K562 (cell line): ENCODE measurements around the gene CACNA2D4. TPM values are rescaled to one million over a fixed set of nuclear protein-coding genes. Genes with fewer than 3 reads are reported as not detected.

Experiments
- ATAC-seq: fragments of 200-7000 bp; cut with Tn5 transposase; 3 replicates; pipeline ENCODE4 v1.9.1; 2020; ENCODE audit warnings: moderate library complexity
- BruUV-seq: library from RNA; stranded (reverse); fragments of 400-500 nt; replicated peaks from 2 replicates; lab custom pipeline; 2021; lab: Mats Ljungman, UMichigan
- CTCF ChIA-PET: fragments of 300-600 bp; formaldehyde crosslinking; extraction: SDS; loops from one replicate; lab custom pipeline; 2021; ENCODE audit warnings: low intra/inter-chr PET ratio; lab: Yijun Ruan, JAX
- POLR2A ChIA-PET: fragments of 300-600, 350-650 bp; sonication (Branson Sonifier 250); formaldehyde crosslinking; extraction: SDS; loops from one replicate; lab custom pipeline; 2021; ENCODE audit warnings: antibody characterized with exemption, inconsistent platforms; lab: Yijun Ruan, JAX
- DNase-seq, 4 experiments: peaks; one replicate each; pipeline versions ENCODE4 v3.0.0 to v3.0.0-alpha.2; 2011 to 2018; ENCODE audit warnings: low spot score in 3 of 4, mixed read lengths in 3 of 4; ENCODE audit errors: extremely low read depth in 1 of 4
- FAIRE-seq: peaks from 2 replicates; lab custom pipeline; 2011; peaks lifted over from hg19 to GRCh38; lab: Jason Lieb, UNC
- H2AFZ ChIP-seq: 2 replicates; pipeline ENCODE4 v1.6.0; 2011; ENCODE audit warnings: low read depth, low read length, control low read depth, inconsistent platforms
- H3K27ac ChIP-seq: fragments of 200-600 bp; 3 replicates; pipeline ENCODE4 v1.8.0; 2011; ENCODE audit warnings: low read depth, mild to moderate bottlenecking, control low read depth, inconsistent platforms, low read length, moderate library complexity, mixed read lengths; ENCODE audit errors: extremely low read depth
- H3K27me3 ChIP-seq, 2 experiments: fragments of 300-600 bp in 1 of 2; 2 replicates in 1 of 2; 3 replicates in 1 of 2; pipeline versions ENCODE4 v1.6.0 to v1.8.0; 2011; ENCODE audit warnings: inconsistent platforms in 2 of 2, low read length in 2 of 2, mild to moderate bottlenecking in 1 of 2, mixed read lengths in 1 of 2, moderate library complexity in 1 of 2; ENCODE audit not compliant: control insufficient read depth in 2 of 2, insufficient read depth in 2 of 2
- H3K36me3 ChIP-seq: fragments of 300-600 bp; 3 replicates; pipeline ENCODE4 v1.8.0; 2011; ENCODE audit warnings: mild to moderate bottlenecking, low read length, inconsistent platforms; ENCODE audit not compliant: control insufficient read depth, insufficient read depth
- H3K4me1 ChIP-seq, 2 experiments: fragments of 200-600 bp in 1 of 2; replicated peaks in 1 of 2; 2 replicates in 1 of 2; 3 replicates in 1 of 2; pipeline versions ENCODE4 v1.5.1 to v1.8.0; 2011; ENCODE audit warnings: inconsistent platforms in 2 of 2, low read length in 2 of 2, mild to moderate bottlenecking in 1 of 2, mixed read lengths in 1 of 2, moderate library complexity in 1 of 2; ENCODE audit not compliant: control insufficient read depth in 2 of 2, insufficient read depth in 2 of 2
- H3K4me2 ChIP-seq: 2 replicates; pipeline ENCODE4 v1.6.1; 2011; ENCODE audit warnings: low read length, control low read depth, inconsistent platforms, mixed read lengths; ENCODE audit not compliant: insufficient read depth
- H3K4me3 ChIP-seq: fragments of 200-600 bp; sonication (generic), shearing (Covaris generic); 2 replicates; pipeline ENCODE4 v1.5.1; 2016; ENCODE audit warnings: control low read depth, inconsistent platforms
- H3K79me2 ChIP-seq: fragments of 200-600 bp; 3 replicates; pipeline ENCODE4 v1.8.0; 2011; ENCODE audit warnings: low read length, inconsistent platforms; ENCODE audit not compliant: control insufficient read depth, insufficient read depth
- H3K9ac ChIP-seq, 2 experiments: 2 replicates each; pipeline versions ENCODE4 v1.6.0 to v1.6.1; 2011; ENCODE audit warnings: low read depth in 2 of 2, low read length in 2 of 2, control low read depth in 1 of 2, inconsistent platforms in 1 of 2, mild to moderate bottlenecking in 1 of 2, mixed read lengths in 1 of 2; ENCODE audit not compliant: insufficient read depth in 1 of 2
- H3K9me1 ChIP-seq: one replicate; pipeline ENCODE4 v1.6.0; 2011; ENCODE audit warnings: inconsistent platforms, mild to moderate bottlenecking, low read length, moderate library complexity; ENCODE audit not compliant: control insufficient read depth, insufficient read depth
- H3K9me3 ChIP-seq: replicated peaks from 2 replicates; pipeline ENCODE4 v1.5.1; 2011; ENCODE audit warnings: low read depth, low read length, inconsistent platforms; ENCODE audit not compliant: control insufficient read depth, insufficient read depth
- H4K20me1 ChIP-seq: replicated peaks from 2 replicates; pipeline ENCODE4 v1.6.1; 2011; ENCODE audit warnings: low read length, inconsistent platforms, mixed read lengths; ENCODE audit not compliant: control insufficient read depth, insufficient read depth
- CCAR2 ChIP-seq: fragments of 200-400 bp; formaldehyde crosslinking; IDR thresholded peaks from 2 replicates; pipeline ENCODE4 v1.6.1; 2017; ENCODE audit warnings: mild to moderate bottlenecking, low read depth, low read length
- CHD2 ChIP-seq: IDR thresholded peaks from 2 replicates; pipeline ENCODE4 v1.6.1; 2011; ENCODE audit warnings: low read depth, low read length
- MCM7 ChIP-seq, 2 experiments: fragments of 450-650 bp; IDR thresholded peaks; 2 replicates each; pipeline ENCODE4 v1.6.1; 2016 to 2018
- NFIC ChIP-seq: fragments of 450-650 bp; IDR thresholded peaks from 2 replicates; pipeline ENCODE4 v1.6.1; 2017; ENCODE audit warnings: mild to moderate bottlenecking, inconsistent platforms
- RFX1 ChIP-seq: fragments of 450-650 bp; IDR thresholded peaks from 2 replicates; pipeline ENCODE4 v1.6.1; 2016; ENCODE audit warnings: mild to moderate bottlenecking, moderate library complexity
- WGBS: fragments of 100-300 bp; shearing (Covaris generic); methylation state at CpG from one replicate; pipeline ENCODE4 v1.1.6; 2016; ENCODE audit warnings: low coverage, mixed read lengths; ENCODE audit not compliant: insufficient coverage; ENCODE audit errors: missing lambda C conversion rate; 5-methylcytosine and 5-hydroxymethylcytosine counted together
- in situ Hi-C: fragments of 300-500 bp; cut with MboI; formaldehyde crosslinking; loops from 4 replicates; pipeline ENCODE4 v1.15.0; 2018; ENCODE audit warnings: inconsistent platforms, mixed read lengths
- intact Hi-C: fragments of 100-400 bp; cut with micrococcal nuclease; formaldehyde crosslinking; loops from 2 replicates; pipeline ENCODE4 v1.14.2; 2022
- polyA plus RNA-seq, 8 experiments: library from polyadenylated mRNA; depleted of rRNA in 4 of 8; stranded (reverse) in 5 of 8; unstranded in 3 of 8; fragments of >200 nt; fragmentation: Nextera tagmentation in 2 of 8; fragmentation: Illumina TruSeq in 1 of 8; extraction: Ambion mirVana in 2 of 8; extraction: Trizol in 1 of 8; gene quantifications; 2 replicates each; pipeline versions ENCODE4 v1.2.1 to v1.2.3, GENCODE V29; 2011 to 2014; ENCODE audit warnings: inconsistent platforms in 1 of 8, missing spikeins in 1 of 8
- total RNA-seq, 7 experiments: library from RNA; depleted of rRNA in 6 of 7; stranded (reverse); fragments of >200 nt in 6 of 7; fragmentation: Illumina TruSeq in 2 of 7; extraction: Trizol in 2 of 7; gene quantifications; 2 replicates each; pipeline versions ENCODE4 v1.2.1 to v1.2.3, GENCODE V29; 2011 to 2021; ENCODE audit warnings: low replicate concordance in 1 of 7
- TF ChIP-seq, protein P1 (sequence below): sonication (generic); formaldehyde crosslinking; IDR thresholded peaks from 2 replicates; pipeline ENCODE4 v1.5.0; 2020; ENCODE audit warnings: missing genetic modification reagents

Gene CACNA2D4
- total and polyA plus RNA-seq, 9 of the 15 experiments (the other 6 are each of a cell fraction or from before 2014, with no cell fraction given), result 0.04 to 0.69 (median 0.40) TPM; not detected in 3

- no peak overlapping the region for H3K4me2 ChIP-seq
- H3K27me3 ChIP-seq, result peaks cover 30 to 81% of the 10 kb centered on the region in 2 experiments
- no peaks in the 10 kb centered on the region for H3K9me1 ChIP-seq
- intact Hi-C loops (no loop called here), in situ Hi-C loops (no loop called here)
- TF ChIP-seq RFX1 (peak; percentile 53), NFIC (no peak), CHD2 (no peak), CCAR2 (no peak), MCM7 (IDR thresholded peaks at IDR 0.05) (no peak)
- TF ChIP-seq, protein P1, sequence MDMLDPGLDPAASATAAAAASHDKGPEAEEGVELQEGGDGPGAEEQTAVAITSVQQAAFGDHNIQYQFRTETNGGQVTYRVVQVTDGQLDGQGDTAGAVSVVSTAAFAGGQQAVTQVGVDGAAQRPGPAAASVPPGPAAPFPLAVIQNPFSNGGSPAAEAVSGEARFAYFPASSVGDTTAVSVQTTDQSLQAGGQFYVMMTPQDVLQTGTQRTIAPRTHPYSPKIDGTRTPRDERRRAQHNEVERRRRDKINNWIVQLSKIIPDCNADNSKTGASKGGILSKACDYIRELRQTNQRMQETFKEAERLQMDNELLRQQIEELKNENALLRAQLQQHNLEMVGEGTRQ (CRISPR knock-in tag), result 0 out of 2 replicates have a peak, but pooled peaks have one; percentile 8
- H3K36me3 ChIP-seq, result no peaks in the 10 kb centered on the region
- H3K27ac ChIP-seq, result no peak overlapping the region
- H4K20me1 ChIP-seq, result no peaks in the 10 kb centered on the region
- ATAC-seq, result no peak
- H3K9ac ChIP-seq, result no peak overlapping the region
- DNase-seq, result no peak
- peaks cover 0 to 11% of the 10 kb centered on the region in 2 experiments; a peak in 1 of 5 replicates for H3K4me1 ChIP-seq
- ChIA-PET POLR2A (no interaction called here), CTCF (no interaction called here)
- FAIRE-seq, result no peak
- WGBS, result 2% methylated on average over 22 of the region's 26 CpGs
- BruUV-seq, result no TSS peak
- H3K79me2 ChIP-seq, result no peaks in the 10 kb centered on the region
- no peak overlapping the region for H3K4me3 ChIP-seq
- H2AFZ ChIP-seq, result no peak overlapping the region
- no peaks in the 10 kb centered on the region for H3K9me3 ChIP-seq
Observed at GRCh38 chr12:1838205-1838993, 80.1 kb downstream of the CACNA2D4 start.
